Activated gamma-delta T cell treated with anti-CD3 and anti-CD28 coated beads, Interleukin-2, amount 50 U/mL, for 16 hours (primary cell): ENCODE results near the gene AFAP1.

Experiments used
- DNase-seq: peaks from one replicate; pipeline ENCODE4 v3.0.0-alpha.2; 2020; ENCODE audit warnings: low read depth

Gene AFAP1

DNA sequence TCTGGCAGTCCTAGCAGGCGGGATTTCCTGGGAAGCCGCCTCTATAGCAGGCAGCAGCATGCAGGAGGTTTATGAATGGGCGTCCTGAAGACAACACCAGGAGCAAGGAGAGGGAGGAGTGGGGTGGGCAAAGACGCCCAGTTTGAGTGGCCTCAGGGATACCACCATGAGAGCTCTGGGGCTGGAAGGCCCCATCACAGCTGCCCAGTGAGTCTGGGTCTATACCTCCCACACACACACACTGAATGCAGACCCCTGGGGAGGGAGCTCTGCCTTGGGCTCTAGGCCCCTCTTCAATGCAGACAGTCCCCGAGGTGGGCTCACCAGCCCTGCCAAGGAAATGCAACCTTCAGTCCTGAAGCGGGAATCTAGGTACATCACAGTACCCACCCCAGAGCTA is 98.6 kb downstream of the AFAP1 start:
- no peak for DNase-seq

DNA sequence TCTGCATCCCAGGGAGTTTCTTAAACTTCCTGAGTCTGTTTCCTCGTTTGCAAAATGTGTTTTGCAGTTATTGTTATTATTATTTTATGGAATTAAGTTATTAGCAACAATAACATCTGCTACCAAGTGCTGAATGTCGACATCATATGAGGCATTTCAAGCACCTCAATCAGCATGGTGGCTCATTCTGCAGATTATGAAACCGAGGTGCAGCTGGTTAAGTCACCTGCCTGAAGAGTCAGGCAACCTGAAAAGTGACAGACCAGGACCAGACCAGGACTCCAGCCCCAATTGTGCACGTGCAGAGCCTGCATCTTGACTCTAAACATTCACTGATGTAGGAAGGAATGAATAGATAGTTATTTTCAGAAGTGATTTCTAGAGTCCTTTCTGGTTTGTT is 99.8 kb downstream of the AFAP1 start:
- no peak for DNase-seq

DNA sequence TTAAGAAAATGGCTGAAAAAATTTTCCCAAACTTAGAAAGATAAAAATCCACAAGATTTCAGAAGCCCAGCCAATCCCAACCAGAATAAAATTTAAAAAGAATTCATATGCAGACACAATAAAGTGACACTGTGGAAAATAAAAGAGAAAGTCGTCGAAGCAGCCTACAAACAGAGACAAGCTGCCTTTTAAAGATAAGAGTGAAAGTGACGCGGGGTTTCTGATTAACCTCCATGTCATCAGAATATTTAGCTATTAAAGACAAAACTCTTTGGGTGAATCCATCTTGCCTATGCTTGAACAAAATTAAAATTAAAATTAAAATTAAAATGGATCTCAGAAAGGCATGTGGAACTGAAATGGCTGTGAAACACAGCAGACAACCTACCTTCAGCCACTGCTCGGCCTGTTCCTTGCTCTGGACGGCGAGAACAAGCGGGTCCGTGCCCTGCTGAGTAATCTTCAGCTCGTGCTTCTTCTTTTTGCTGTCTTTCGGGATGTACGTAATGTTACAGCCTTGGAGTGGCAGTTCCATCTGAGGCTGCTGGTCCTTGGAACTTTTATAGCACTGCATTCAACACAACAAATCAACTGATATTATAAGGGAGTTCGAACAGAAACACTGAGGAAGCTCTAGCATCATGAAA is 101.4 kb downstream of the AFAP1 start:
- DNase-seq, result no peak

DNA sequence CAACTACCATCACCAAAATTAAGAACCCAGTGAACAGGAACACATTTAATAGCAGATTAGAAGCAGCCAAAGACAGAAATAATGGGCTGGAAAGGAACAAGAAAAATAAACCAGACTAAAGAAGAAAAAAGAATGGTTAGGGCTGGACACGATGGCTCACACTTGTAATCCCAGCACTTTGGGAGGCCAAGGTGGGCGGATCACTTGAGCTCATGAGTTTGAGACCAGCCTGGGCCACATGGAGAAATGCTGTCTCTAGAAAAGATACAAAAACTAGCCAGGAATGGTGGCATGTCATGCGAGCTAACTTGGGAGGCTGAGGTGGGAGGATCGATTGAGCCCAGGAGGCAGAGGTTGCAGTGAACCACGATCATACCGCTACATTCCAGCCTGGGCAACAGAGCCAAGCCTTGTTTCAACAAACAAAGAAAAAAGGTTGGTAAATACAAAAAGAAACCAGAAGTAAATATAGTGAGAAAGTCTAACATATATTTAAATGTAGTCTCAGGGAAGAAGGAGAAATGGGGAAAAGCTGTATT is 102.0 kb downstream of the AFAP1 start:
- DNase-seq, result no peak

DNA sequence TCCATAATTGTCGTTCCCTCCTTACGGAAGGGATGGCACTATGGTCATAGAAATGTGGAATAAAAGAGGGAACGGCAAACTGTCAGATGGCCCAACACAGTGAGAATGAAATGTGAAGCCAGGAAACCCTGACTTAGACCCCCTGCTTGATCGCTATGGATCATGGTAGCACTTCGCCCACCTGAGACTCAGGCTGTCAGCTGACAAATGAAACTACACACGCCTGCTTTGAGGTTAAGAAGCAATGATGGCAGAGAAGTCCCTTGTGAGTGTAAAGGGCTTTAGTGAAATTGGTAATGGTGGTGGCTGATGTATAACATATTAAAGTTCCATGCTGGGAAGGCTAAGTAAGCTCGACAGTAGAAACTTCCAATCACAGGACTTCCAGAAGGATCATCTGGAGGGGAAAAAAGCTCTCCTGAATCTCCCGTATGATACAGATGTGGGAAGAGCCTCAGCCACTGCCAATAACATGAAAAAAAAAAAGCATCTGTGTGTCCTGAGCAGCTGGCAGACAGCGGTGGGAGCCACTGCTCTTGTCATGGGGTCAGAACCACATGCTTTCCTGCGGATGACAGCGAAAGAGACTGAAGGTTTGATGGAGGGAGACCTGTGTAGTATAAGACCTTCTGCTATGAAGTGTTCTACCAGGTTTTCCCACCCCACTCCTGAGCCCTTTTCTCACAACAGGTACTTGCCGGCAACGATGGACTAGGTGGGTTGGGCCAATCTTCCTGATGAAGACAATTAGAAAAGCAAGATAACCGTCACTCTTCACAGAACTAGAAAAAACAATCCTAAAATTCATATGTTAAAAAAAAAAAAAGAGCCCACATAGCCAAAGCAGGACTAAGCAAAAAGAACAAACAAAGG is 107.6 kb downstream of the AFAP1 start:
- no peak for DNase-seq

DNA sequence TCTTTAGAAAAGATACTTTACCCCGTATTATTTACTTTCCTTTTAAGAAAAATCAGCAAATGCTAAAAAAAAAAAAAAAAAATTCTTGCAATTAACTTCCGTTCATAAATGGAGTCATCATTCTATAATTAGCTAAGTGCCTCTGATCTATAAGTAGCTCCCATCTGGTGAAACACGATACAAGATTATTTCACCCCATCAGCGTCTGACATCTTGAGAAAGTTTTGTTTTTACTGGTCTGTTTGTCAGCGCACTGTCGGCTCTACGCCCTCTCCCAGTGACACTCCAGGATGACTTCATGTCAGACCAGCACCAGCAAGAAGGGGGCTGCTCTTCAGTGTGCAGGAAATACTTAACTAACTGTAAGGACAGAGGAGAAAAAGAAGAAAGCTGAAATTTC is 108.3 kb downstream of the AFAP1 start:
- DNase-seq, result no peak

DNA sequence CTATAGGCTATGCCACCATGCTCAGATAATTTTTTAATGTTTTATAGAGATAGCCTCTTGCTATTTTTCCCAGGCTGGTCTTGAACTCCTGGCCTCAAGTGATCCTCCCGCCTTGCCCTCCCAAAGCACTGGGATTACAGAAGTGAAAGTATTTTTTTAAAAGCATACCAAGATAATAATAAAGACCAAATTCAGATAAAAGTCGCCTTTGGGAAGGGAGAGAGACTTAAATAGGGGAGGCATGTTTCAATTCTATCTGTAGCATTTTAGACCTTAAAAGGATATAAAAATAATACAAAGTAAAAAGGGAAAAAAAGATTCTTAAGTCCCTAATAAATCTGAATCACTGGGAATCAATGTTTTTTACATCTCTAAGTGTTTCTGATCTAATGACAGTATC is 108.9 kb downstream of the AFAP1 start:
- DNase-seq, result no peak

DNA sequence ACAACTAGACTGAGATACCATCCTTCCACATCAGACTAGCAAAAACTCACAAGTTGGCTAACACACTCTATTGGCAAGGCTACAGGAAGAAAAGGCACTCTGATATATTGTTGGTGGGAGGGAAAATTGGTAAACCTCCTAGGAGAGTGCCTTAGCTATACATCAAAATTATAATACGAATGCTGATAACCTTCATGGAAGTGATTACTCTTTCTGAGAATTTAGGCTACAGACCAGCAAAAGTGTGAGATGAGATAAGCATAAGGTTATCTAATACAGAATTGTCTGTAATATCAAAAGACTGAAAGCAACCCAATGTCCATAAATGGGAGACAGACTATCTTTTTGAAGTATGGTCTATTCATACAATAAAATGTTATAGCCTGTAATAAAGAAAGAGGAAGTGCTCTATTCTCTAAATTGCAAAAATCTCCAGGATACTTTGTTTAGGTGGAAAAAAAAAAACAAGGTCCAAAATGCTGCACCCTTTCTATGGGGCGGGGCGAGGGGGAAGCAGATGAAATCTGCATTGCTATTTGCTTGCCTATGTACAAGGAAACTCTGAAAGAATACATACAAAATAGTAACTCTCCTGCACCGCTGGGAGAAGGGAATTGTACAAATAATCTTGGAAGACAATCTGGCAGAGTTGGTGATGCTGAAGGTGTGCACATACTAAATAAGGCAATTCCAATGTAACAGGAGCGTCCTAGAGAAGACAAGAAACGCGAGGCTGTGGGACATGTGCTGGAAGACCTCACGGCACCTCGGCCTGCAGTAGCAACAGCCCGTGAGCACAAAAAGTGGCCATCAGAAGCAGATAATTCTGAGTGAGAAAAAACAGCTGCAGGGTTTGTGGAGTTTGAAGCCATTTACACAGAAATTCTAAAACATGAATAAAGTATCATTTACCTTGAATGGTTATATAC is 109.7 kb downstream of the AFAP1 start:
- DNase-seq, result no peak

DNA sequence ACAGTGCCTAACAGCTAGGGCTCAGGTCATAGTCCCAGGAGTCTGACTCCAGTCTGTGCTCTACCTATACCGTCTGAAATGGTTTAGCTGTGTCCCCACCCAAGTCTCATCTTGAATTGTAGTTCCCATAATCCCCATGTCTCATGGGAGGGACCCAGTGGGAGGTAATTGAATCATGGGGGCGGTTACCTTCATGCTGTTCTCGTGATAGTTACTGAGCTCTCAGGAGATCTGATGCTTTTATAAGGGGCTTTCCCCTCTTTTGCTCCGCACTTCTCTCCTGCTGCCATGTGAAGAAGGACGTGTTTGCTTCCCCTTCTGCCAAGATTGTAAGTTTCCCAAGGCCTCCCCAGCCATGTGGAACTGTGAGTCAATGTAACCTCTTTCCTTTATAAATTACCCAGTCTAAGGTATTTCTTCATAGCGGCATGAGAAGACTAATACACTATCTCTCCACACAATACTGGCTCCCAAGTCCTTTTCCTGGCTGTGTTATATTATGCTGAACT is 110.8 kb downstream of the AFAP1 start:
- DNase-seq, result no peak

DNA sequence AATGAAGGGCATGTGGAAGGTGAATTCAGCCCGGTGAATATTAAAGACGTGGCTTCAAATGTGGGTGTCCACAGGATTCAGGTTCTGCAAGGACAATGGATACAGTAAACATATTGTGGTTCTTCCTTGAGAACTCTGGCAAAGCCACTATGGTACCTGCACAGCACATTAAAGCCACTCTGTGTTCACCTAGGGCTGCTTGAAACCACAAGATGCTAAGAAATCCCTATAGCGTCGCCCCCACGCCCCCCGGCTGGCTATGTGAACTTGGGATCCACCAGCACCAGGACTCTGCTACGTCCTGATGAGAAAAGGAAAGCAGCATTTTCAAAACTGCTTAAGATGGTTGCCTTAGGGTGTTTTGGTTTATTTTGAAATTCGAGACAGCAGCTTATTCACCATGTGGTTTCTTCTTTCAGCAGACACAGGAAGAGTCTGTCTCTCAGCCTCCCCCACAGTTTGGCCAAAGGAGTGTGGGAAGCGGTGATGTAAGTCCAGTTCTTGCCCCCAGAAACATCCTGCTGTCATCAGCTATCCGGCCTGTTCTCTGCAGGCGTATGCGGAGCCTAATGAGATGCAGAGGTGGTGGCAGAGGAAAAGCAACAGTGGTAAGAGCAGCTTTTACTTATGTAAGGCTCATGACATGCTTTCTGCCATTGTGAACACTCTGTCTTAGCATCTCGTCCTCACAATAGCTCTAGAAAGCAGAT is 111.5 kb downstream of the AFAP1 start:
- DNase-seq, result peak; percentile 53

DNA sequence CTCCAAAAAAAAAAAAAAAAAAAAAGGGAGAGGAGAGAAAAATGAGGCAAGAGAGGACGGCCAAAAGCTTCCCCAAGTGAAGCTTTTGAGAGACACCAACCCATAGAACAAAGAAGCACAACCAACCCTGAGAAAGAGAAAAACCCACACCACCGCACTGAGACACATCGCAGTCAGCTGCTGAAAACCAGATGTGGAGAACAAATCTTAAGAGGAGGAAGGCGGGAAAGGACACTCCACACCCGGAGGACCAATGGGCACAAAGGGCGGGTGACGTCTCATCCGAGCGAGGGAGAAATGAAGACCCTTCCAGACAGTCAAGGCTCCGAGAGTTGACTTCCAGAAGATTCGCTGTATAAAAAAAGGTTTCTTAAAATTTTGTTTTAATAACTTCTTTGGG is 112.1 kb downstream of the AFAP1 start:
- no peak for DNase-seq

DNA sequence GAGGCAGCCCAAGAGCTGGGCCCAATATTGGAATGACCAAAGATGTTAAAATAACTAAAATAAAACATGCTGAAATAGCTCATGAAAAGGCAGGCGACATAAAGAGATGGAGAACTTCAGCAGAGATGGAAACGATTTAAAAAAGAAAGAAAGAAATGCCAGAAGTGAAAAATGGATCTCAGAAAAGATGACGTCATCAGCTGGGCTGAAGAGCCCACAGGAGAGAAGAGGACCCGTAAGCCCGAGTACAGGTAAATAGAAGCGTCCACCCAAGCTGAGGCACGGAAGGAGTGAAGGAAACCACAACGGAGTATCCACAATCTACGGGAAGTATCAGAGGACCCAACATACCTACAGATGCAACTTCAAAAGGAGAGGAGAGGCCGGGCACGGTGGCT is 112.8 kb downstream of the AFAP1 start:
- no peak for DNase-seq

DNA sequence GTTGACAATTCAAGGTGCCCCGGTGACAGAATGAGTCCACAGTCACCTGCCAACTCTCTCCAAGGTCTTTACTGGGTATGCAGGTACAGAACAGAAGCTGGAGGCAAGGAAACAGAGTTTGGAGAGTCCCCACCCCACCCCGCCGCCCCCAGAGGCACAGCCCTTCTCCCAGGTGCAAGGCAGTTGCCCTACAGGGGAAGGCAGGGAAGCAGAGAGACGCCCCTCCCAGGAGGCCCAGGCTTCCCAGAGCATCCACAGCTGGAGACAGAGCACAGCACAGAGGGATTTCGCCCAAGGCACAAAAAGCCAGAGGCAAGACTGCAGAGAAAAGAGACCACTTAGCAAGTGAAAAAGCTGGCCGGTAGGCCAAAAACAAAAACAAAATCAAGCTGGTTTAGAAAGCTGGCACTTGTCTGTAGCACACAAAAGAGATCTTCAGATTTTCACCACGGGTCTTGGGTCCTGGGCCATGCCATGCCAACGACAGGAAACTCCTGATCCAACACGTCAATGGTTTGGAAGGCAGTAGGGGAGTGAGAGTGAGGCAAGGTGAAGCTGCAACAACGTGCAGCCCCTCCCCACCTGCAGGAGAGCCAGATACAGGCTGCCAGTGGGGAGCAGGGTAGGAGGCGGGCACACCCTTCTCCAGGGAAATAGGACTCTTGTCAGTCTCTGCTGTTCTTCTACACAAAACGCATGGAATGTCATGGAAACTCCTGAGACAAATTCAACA is 113.3 kb downstream of the AFAP1 start:
- DNase-seq, result no peak

DNA sequence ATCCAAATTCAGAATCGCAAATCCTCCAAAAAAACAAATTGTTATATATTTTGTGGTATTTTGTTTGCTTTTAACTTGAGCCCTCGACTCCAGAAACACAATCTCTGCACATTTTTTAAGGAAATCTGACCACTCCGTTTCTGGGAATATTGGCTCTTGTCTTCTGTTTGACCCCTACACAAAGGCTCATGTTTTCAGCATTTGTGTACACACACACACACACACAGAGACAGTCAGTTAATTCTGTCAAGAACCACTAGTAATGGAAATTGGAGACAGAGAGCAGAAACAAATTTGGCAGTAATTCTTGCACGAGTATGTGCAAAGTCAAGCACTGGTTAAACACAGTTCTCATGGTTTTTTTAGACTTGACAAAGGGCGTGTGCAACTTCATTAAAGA is 115.4 kb downstream of the AFAP1 start:
- DNase-seq, result no peak

DNA sequence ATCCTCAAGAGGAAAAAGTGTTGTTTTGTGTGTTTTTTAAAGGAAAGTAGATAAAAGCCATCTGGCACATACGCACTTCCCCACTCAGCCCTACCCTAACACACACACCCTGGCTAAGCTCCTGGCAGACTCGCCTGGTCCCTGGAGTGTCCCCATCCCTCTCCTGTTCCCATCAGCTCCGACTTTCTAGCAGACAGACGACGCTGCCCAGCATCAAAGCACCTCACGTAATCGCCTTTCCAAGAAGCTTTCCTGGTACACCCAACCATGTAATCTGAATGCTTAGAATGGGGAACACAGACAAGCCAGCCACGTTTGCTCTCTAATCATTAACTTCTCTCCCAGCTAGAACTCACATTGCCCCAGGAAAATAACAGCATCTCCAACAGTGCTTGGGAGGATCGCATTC is 116.2 kb downstream of the AFAP1 start:
- DNase-seq, result no peak

DNA sequence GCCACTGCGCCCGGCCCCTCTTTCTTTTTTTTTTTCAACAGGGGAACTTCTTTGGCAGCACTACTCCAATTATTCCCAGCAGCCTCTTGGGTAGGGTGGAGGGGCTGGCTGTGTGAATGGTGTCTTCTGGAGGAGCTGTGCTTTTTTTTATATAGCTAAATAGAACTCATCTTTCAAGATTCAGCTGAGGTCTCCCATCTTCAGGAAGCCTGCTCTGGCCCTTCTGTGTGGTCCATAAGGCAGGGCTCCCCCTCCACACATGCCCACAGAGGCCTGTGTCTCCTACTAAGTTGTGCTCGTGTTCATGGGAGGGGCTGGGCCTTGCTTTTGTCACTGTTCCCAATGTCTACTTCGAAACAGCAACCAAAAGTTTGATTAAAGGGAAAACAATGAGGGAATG is 116.8 kb downstream of the AFAP1 start:
- no peak for DNase-seq

DNA sequence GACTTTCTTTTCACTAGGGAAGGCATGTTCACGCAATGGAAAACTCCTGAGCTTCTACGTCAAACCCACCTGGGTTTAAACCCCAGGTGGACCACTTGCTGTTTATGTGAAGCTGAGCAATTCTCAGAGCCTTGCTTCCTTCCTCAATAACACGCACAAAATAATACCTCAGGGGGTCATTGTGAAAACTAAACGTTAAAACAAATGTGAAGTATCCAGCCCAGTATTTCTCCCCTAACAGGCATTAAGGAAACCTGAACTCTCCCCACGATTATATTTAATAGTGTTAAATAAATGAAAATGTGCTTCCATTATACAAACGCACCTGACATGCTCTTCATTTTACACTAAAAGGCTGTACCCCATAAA is 117.5 kb downstream of the AFAP1 start:
- DNase-seq, result no peak

DNA sequence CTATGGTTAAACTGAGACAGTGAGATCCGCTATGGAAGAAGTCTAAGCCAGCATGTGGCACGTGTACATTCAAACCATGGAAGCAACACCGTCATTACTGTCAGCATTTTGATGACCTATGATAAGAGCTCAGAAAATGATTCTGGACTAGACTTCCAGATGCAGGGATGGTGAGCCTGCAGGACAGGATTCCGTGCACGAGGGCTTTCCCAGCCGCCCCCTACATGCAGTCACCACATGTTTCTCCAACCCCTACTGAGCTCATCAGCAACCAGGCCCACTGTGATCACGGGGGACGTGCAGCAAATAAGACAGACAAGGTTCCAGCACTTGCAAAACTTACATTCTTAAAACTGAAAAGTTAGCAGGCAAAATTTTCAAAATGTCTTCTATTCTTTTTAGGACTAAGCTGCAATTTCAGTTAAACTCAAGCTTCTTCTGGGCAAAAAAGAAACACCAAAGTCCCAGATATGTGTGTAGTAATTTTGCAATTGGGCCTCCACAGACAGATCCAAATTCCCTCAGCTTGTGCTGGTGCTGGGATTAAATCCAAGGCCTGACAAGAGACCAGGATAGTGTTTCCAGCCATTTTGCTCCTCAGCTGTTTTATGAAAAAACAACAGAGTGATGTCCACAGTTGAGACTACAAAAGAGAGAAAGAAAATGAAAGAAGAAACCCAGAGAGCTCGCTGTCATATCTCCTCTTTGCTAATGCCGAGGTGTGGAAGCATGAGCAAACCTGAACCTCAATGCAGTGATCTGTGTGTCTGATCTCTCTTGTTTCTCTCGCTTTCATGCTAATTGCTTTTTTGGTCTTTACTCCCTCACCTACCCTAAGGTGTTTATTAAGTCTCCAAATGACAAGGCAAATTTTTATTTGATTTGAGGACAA is 118.2 kb downstream of the AFAP1 start:
- no peak for DNase-seq

DNA sequence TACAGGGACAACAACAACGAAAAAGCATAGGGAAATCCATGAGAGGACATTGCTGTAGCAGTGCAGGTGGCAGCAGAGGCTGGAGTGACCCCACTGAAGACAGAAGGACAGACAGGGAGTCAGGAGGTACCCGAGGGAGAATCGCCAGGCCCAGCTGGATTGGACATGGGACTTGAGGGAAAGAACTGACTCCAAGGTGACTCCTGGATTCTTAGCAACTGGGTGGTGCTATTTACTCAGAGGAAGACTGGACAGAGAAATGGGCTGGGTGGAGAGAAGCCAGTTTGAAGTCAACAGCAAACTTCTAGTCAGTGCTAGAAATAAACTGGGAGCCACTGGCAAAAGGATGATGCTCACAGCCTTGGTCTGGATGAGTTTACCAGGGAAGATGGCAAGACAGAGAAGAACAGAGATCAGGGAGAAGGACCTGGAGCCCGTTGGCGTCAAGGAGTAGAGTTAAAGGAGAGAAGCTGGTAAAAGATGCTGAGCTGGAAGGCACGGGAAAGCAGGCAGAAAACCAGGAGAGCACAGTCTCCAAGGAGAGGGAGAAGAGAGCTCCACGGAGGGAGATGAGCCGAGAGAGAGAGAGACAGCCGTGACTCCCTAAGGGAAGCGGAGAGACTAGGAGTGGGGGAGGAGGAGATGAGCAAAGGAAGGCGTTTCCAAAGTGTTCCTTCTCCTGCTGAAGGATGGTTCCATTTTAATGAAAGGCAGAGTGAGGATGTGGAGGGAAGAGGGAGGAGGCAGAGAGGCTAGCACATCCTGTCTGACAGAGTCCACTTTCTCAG is 119.4 kb downstream of the AFAP1 start:
- DNase-seq, result no peak
